OCI-M2 (cell line): ENCODE results near the gene ZNF569.
"Not testable (repeated sequence)": the region's sequence is repeated elsewhere in the genome, so short reads cannot be mapped to it uniquely, and the experiment has no call there.

Source experiments
- DNase-seq: peaks from one replicate; lab custom pipeline; 2025; ENCODE audit not compliant: unreplicated experiment; lab: John Stamatoyannopoulos, UW

Gene ZNF569

GRCh38 chr19:37403403-37403802, 63.8 kb downstream of the ZNF569 start:
- no peak for DNase-seq

GRCh38 chr19:37401078-37401477, 66.2 kb downstream of the ZNF569 start:
- no peak for DNase-seq

GRCh38 chr19:37391399-37391798, 75.8 kb downstream of the ZNF569 start:
- DNase-seq = not testable (repeated sequence)

GRCh38 chr19:37389234-37389633, 78.0 kb downstream of the ZNF569 start:
- no peak for DNase-seq

GRCh38 chr19:37370880-37371661, 96.2 kb downstream of the ZNF569 start, which contains the start of gene ZNF527:
ZNF527 (plus strand) TSS chr19:37371099; CDS start chr19:37374199, 3,100 bp downstream.
- peak; percentile 99 for DNase-seq

- DNase-seq = not testable (repeated sequence)
Measured at GRCh38 chr19:37370386-37370879, 96.8 kb downstream of the ZNF569 start.

GRCh38 chr19:37362733-37363132, 104.5 kb downstream of the ZNF569 start:
- no peak for DNase-seq

- no peak for DNase-seq
Measured at GRCh38 chr19:37361994-37362393, 105.2 kb downstream of the ZNF569 start.
